ENCODE measurements around the gene ITPR2.

DNA sequence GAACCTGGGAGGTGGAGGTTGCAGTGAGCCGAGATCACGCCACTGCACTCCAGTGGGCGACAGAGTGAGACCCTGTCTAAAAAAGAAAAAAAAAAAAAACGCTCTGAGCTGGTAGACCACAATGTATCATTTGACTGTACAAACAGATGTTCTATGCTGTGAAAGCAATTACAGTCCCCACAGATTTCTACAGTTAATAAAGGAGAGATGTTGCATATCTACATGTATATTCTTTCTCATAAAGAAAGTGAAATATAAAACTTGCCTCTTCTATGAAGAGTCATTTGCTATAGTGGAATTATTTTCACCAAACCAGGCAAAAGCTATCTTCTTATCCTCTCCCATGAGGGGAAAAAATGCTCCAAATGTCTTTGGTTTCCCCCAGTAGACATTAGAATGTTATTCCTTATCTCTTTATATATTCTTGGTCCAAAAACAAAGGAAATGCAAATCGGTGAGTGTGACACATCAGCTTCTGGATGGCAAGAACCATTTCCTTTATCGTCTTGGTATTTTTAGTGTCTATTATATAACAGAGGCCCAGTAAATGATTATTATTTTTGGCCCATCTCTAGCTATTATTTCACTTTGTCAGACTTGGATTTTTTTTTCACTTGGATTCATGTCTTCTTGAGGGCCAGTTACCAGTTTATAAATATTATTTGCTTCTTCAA, 407.3 kb downstream of the ITPR2 start:
- TF ChIP-seq FOXK2 (IDR thresholded peaks at IDR 0.05) (no peak), FOXM1 (IDR thresholded peaks at IDR 0.05; ENCODE audit: borderline replicate concordance) (no peak), FOXA1 (IDR thresholded peaks at IDR 0.05) (no peak), SP1 (IDR thresholded peaks at IDR 0.05) (no peak), SUZ12 (IDR thresholded peaks at IDR 0.05) (no peak), BHLHE40 (IDR thresholded peaks at IDR 0.05; ENCODE audit: borderline replicate concordance) (no peak)
